Measurements from ENCODE around the gene NEDD8. TPM values are rescaled to one million over a fixed set of nuclear protein-coding genes. Genes with fewer than 3 reads are reported as not detected.
"Not testable (repeated sequence)": the region's sequence is repeated elsewhere in the genome, so short reads cannot be mapped to it uniquely, and the experiment has no call there.

The NEDD8 gene
- total and polyA plus RNA-seq, 2 experiments from 2014 or later, result 138 to 326 TPM

GRCh38 chr14:24204163-24205146 lies 27.7 kb downstream of the NEDD8 start:
- Histone ChIP-seq H3K27me3 (replicated peaks; ENCODE audit: insufficient read depth) (no peaks in the 10 kb centered on the region), H3K9me2 (ENCODE audit: insufficient read depth) (no peaks in the 10 kb centered on the region), H3K4me2 (ENCODE audit: unreplicated experiment) (no peak overlapping the region), H3K9ac (no peak overlapping the region), H3K9me3 (ENCODE audit: low read depth) (no peaks in the 10 kb centered on the region), H2AFZ (no peak overlapping the region), H3K79me2 (ENCODE audit: insufficient read depth) (peaks cover 22% of the 10 kb centered on the region), H3K4me1 (ENCODE audit: insufficient read depth) (no peaks in the 10 kb centered on the region), H3F3A (ENCODE audit: insufficient read depth) (no peaks in the 10 kb centered on the region), H3K36me3 (ENCODE audit: low read depth) (peaks cover 4% of the 10 kb centered on the region; the same call in 1 of the 2 replicates), H3K4me3 (no peak overlapping the region), H4K20me1 (ENCODE audit: insufficient read depth) (no peaks in the 10 kb centered on the region), H3K27ac (no peak overlapping the region)
- no peak for TF ChIP-seq EZH2phosphoT487 (IDR thresholded peaks at IDR 0.05; ENCODE audit: insufficient read depth, low read depth)
- no peak for TF ChIP-seq EZH2 (IDR thresholded peaks at IDR 0.05; ENCODE audit: insufficient read depth, poor library complexity, severe bottlenecking)
- WGBS, 2 experiments (ENCODE audit: low coverage in 1 of 2, low lambda C conversion rate in 2 of 2, missing lambda C conversion rate in 2 of 2), result 95 to 97% methylated on average over 7 of the region's 7 CpGs
- in situ Hi-C loops (cut with MboI), result no loop called here
- DNase-seq, result no peak

- H3K36me3 ChIP-seq (ENCODE audit: low read depth); H3K9ac ChIP-seq; H3K4me3 ChIP-seq; H4K20me1 ChIP-seq (ENCODE audit: insufficient read depth); H3K4me2 ChIP-seq (ENCODE audit: unreplicated experiment); DNase-seq; H3K4me1 ChIP-seq (ENCODE audit: insufficient read depth); in situ Hi-C loops (cut with MboI); H3K9me2 ChIP-seq (ENCODE audit: insufficient read depth); H2AFZ ChIP-seq; H3F3A ChIP-seq (ENCODE audit: insufficient read depth); H3K27ac ChIP-seq; H3K27me3 ChIP-seq (replicated peaks; ENCODE audit: insufficient read depth); H3K9me3 ChIP-seq (ENCODE audit: low read depth): not testable (repeated sequence)
- 93 to 96% methylated on average over 15 to 16 of the region's 16 CpGs for WGBS, 2 experiments (ENCODE audit: low coverage in 1 of 2, low lambda C conversion rate in 2 of 2, missing lambda C conversion rate in 2 of 2)
- H3K79me2 ChIP-seq (ENCODE audit: insufficient read depth), result peaks cover 31% of the 10 kb centered on the region
Observed at GRCh38 chr14:24203249-24203886, 28.8 kb downstream of the NEDD8 start.

- H4K20me1 ChIP-seq (ENCODE audit: insufficient read depth), result not testable (repeated sequence)
Observed at GRCh38 chr14:24202538-24202937, 29.6 kb downstream of the NEDD8 start.

DNA sequence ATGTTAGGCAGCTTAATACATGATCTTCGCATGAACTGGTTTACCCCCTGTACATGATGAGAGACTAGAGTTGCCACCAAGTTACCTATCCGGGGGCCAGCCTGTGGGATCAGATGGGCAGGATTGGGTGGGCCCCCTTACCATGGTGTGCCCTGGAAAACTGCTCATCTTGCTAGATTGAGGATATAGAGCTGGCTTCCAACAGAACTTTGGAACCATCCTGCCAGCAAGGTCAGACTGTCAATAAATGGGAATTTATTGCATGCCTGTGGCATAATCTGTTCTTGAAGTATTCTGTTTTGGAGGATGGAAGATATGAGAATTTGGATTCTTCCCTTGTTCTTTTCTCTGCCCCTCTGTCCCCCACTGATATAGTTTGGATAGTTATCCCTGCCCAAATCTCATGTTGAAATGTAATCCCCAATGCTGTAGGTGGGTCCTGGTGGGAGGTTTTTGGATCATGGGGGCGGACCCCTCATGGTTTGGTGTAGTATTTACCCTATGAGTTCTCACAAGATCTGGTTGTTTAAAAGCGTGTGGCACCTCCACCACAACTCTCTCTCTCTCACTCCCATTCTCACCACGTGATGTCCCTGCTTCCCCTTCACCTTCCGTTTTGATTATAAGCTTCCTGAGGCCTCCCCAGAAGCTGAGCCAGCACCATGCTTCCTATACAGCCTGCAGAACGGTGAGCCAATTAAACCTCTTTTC lies 33.2 kb downstream of the NEDD8 start:
- H4K20me1 ChIP-seq (ENCODE audit: insufficient read depth), result no peaks in the 10 kb centered on the region
- no peak overlapping the region for H2AFZ ChIP-seq
- no peak overlapping the region for H3K27ac ChIP-seq
- TF ChIP-seq EZH2 (IDR thresholded peaks at IDR 0.05; ENCODE audit: insufficient read depth, poor library complexity, severe bottlenecking) (no peak), EZH2phosphoT487 (IDR thresholded peaks at IDR 0.05; ENCODE audit: insufficient read depth, low read depth) (no peak)
- no peak for DNase-seq
- in situ Hi-C loops (cut with MboI), result no loop called here
- 83 to 94% methylated on average over 7 of the region's 7 CpGs for WGBS, 2 experiments (ENCODE audit: low coverage in 1 of 2, low lambda C conversion rate in 2 of 2, missing lambda C conversion rate in 2 of 2)
- no peaks in the 10 kb centered on the region for H3K9me2 ChIP-seq (ENCODE audit: insufficient read depth)
- H3K27me3 ChIP-seq (replicated peaks; ENCODE audit: insufficient read depth), result no peaks in the 10 kb centered on the region
- peaks cover 4% of the 10 kb centered on the region; the same call in 1 of the 2 replicates for H3K36me3 ChIP-seq (ENCODE audit: low read depth)
- H3K4me3 ChIP-seq, result no peak overlapping the region
- H3K9me3 ChIP-seq (ENCODE audit: low read depth), result no peaks in the 10 kb centered on the region
- no peak overlapping the region for H3K9ac ChIP-seq
- H3F3A ChIP-seq (ENCODE audit: insufficient read depth), result peaks cover 6% of the 10 kb centered on the region; the same call in 1 of the 2 replicates
- H3K79me2 ChIP-seq (ENCODE audit: insufficient read depth), result peaks cover 71% of the 10 kb centered on the region
- peaks cover 13% of the 10 kb centered on the region for H3K4me1 ChIP-seq (ENCODE audit: insufficient read depth)
- no peak overlapping the region for H3K4me2 ChIP-seq (ENCODE audit: unreplicated experiment)

More at GRCh38 chr14:24202538-24202937, 29.6 kb downstream of the NEDD8 start:
- DNase-seq; H3K4me3 ChIP-seq; H3K4me2 ChIP-seq (ENCODE audit: unreplicated experiment); H3K9me2 ChIP-seq (ENCODE audit: insufficient read depth); H3K9me3 ChIP-seq (ENCODE audit: low read depth); H2AFZ ChIP-seq; H3K9ac ChIP-seq; H3K27ac ChIP-seq; H3K36me3 ChIP-seq (ENCODE audit: low read depth); H3K27me3 ChIP-seq (replicated peaks; ENCODE audit: insufficient read depth); H3F3A ChIP-seq (ENCODE audit: insufficient read depth); H3K4me1 ChIP-seq (ENCODE audit: insufficient read depth); in situ Hi-C loops (cut with MboI): not testable (repeated sequence)
- peaks cover 38% of the 10 kb centered on the region for H3K79me2 ChIP-seq (ENCODE audit: insufficient read depth)
- WGBS, 2 experiments (ENCODE audit: low coverage in 1 of 2, low lambda C conversion rate in 2 of 2, missing lambda C conversion rate in 2 of 2), result 74 to 84% methylated on average over 8 of the region's 8 CpGs

Measured in GM23248 (cell line).